Activated naive CD4-positive, alpha-beta T cell treated with anti-CD3 and anti-CD28 coated beads for 36 hours (primary cell): ENCODE measurements around the gene GNAT2. TPM values are rescaled to one million over a fixed set of nuclear protein-coding genes. Genes with fewer than 3 reads are reported as not detected.

ENCODE experiments used
- CTCF ChIA-PET: fragments of 350-600 bp; sonication (Branson Sonifier 250); formaldehyde crosslinking; loops from one replicate; lab custom pipeline; 2021; ENCODE audit warnings: antibody characterized with exemption; lab: Charles Lee
- DNase-seq: peaks from one replicate; pipeline ENCODE4 v3.0.0-alpha.2; 2020
- H3K27ac Mint-ChIP-seq: one replicate; pipeline ENCODE4 v1.8.0; 2021; ENCODE audit warnings: mild to moderate bottlenecking, mixed read lengths
- H3K27me3 Mint-ChIP-seq: one replicate; pipeline ENCODE4 v1.8.0; 2021; ENCODE audit warnings: low read depth, mixed read lengths
- H3K36me3 Mint-ChIP-seq: one replicate; pipeline ENCODE4 v1.8.0; 2021; ENCODE audit warnings: low read depth, mixed read lengths
- H3K4me1 Mint-ChIP-seq: one replicate; pipeline ENCODE4 v1.8.0; 2021; ENCODE audit warnings: low read depth, mixed read lengths
- H3K4me3 Mint-ChIP-seq: one replicate; pipeline ENCODE4 v1.8.0; 2021; ENCODE audit warnings: mild to moderate bottlenecking, moderate library complexity, mixed read lengths
- H3K9me3 Mint-ChIP-seq: one replicate; pipeline ENCODE4 v1.8.0; 2021; ENCODE audit warnings: mixed read lengths
- intact Hi-C: fragments of 100-400 bp; cut with micrococcal nuclease; formaldehyde crosslinking; loops from one replicate; pipeline ENCODE4 v1.15.1; 2023
- total RNA-seq, 2 experiments: library from RNA; stranded (reverse); gene quantifications; one replicate each; pipeline ENCODE4 v1.2.3, GENCODE V29; 2021

GNAT2 gene
- total RNA-seq, 2 experiments from 2014 or later, result 0.22 to 0.50 TPM

- intact Hi-C loops, result loop anchor here (1.0 kb wide), 1 partner anchor 85 kb away; no protein-coding TSS in a partner anchor
- Mint-ChIP-seq H3K4me3 (no peak overlapping the region), H3K9me3 (no peaks in the 10 kb centered on the region), H3K36me3 (peaks cover 21% of the 10 kb centered on the region), H3K4me1 (peaks cover 14% of the 10 kb centered on the region), H3K27ac (no peak overlapping the region), H3K27me3 (no peaks in the 10 kb centered on the region)
- DNase-seq, result no peak
- CTCF ChIA-PET, result interaction anchor here (0.6 to 4.3 kb wide), 15 partner anchors 9 to 354 kb away, joined by 3 to 48 read pairs (median 4); partner anchors contain the start of genes AHCYL1, AMPD2, CYB561D1 and GNAT2
Observed at GRCh38 chr1:109630898-109631512, 11.6 kb upstream of the GNAT2 start.

- DNase-seq, result peak; percentile 58
- no peaks in the 10 kb centered on the region for H3K27me3 Mint-ChIP-seq
- no peak overlapping the region for H3K27ac Mint-ChIP-seq
Observed at GRCh38 chr1:109630081-109630897, 10.9 kb upstream of the GNAT2 start.

GRCh38 chr1:109629372-109630030 lies 10.1 kb upstream of the GNAT2 start:
- CTCF ChIA-PET, result interaction anchor here (0.5 to 4.3 kb wide), 14 partner anchors 10 to 228 kb away, joined by 3 to 48 read pairs (median 4); partner anchors contain the start of genes AMPD2 and GNAT2
- Mint-ChIP-seq H3K4me3 (no peak overlapping the region), H3K27me3 (no peaks in the 10 kb centered on the region), H3K27ac (peak overlapping the region; percentile 26), H3K36me3 (peaks cover 24% of the 10 kb centered on the region), H3K9me3 (no peaks in the 10 kb centered on the region), H3K4me1 (peaks cover 3% of the 10 kb centered on the region)
- DNase-seq, result no peak
- intact Hi-C loops, result loop anchor here (1.0 kb wide), 1 partner anchor 83 kb away; no protein-coding TSS in a partner anchor

More at GRCh38 chr1:109630081-109630897, 10.9 kb upstream of the GNAT2 start:
- Mint-ChIP-seq H3K4me1 (peaks cover 11% of the 10 kb centered on the region), H3K9me3 (no peaks in the 10 kb centered on the region), H3K4me3 (no peak overlapping the region), H3K36me3 (peaks cover 24% of the 10 kb centered on the region)
- CTCF ChIA-PET, result interaction anchor here (0.5 to 4.3 kb wide), 20 partner anchors 10 to 355 kb away, joined by 3 to 48 read pairs (median 4); partner anchors contain the start of genes AHCYL1, AMPD2, GNAT2 and GPR61
- intact Hi-C loops, result loop anchor here (1.0 kb wide), 1 partner anchor 84 kb away; no protein-coding TSS in a partner anchor

GRCh38 chr1:109628540-109629321 lies 9.3 kb upstream of the GNAT2 start:
- H3K4me3 Mint-ChIP-seq, result no peak overlapping the region
- DNase-seq, result no peak
- intact Hi-C loops, result no loop called here
- peaks cover 6% of the 10 kb centered on the region for H3K4me1 Mint-ChIP-seq
- H3K27me3 Mint-ChIP-seq, result no peaks in the 10 kb centered on the region
- CTCF ChIA-PET, result interaction anchor here (0.7 to 4.3 kb wide), 7 partner anchors 12 to 132 kb away, joined by 3 to 48 read pairs (median 5); no protein-coding TSS in a partner anchor
- no peak overlapping the region for H3K27ac Mint-ChIP-seq
- H3K36me3 Mint-ChIP-seq, result peaks cover 24% of the 10 kb centered on the region
- no peaks in the 10 kb centered on the region for H3K9me3 Mint-ChIP-seq

GRCh38 chr1:109627692-109628399 lies 8.4 kb upstream of the GNAT2 start:
- Mint-ChIP-seq H3K9me3 (no peaks in the 10 kb centered on the region), H3K27me3 (no peaks in the 10 kb centered on the region), H3K36me3 (peaks cover 24% of the 10 kb centered on the region), H3K4me3 (no peak overlapping the region), H3K4me1 (peaks cover 15% of the 10 kb centered on the region), H3K27ac (no peak overlapping the region)
- intact Hi-C loops, result no loop called here
- no peak for DNase-seq
- CTCF ChIA-PET, result interaction anchor here (1.2 to 3.9 kb wide), 5 partner anchors 16 to 131 kb away, joined by 3 to 12 read pairs (median 3); no protein-coding TSS in a partner anchor

- no peak for DNase-seq
- Mint-ChIP-seq H3K27ac (no peak overlapping the region), H3K27me3 (no peaks in the 10 kb centered on the region), H3K4me3 (no peak overlapping the region), H3K36me3 (peaks cover 23% of the 10 kb centered on the region), H3K4me1 (peaks cover 25% of the 10 kb centered on the region), H3K9me3 (no peaks in the 10 kb centered on the region)
- CTCF ChIA-PET, result interaction anchor here (0.5 to 3.9 kb wide), 5 partner anchors 12 to 461 kb away, joined by 3 to 27 read pairs (median 9); no protein-coding TSS in a partner anchor
- intact Hi-C loops, result no loop called here
Observed at GRCh38 chr1:109626682-109627408, 7.4 kb upstream of the GNAT2 start.

- no peaks in the 10 kb centered on the region for H3K27me3 Mint-ChIP-seq
- H3K9me3 Mint-ChIP-seq, result no peaks in the 10 kb centered on the region
- intact Hi-C loops, result no loop called here
- H3K27ac Mint-ChIP-seq, result peak overlapping the region; percentile 59
- H3K36me3 Mint-ChIP-seq, result peaks cover 22% of the 10 kb centered on the region
- CTCF ChIA-PET, result interaction anchor here (0.5 to 3.8 kb wide), 5 partner anchors 13 to 460 kb away, joined by 3 to 27 read pairs (median 4); no protein-coding TSS in a partner anchor
- DNase-seq, result no peak
- H3K4me3 Mint-ChIP-seq, result no peak overlapping the region
- peaks cover 31% of the 10 kb centered on the region for H3K4me1 Mint-ChIP-seq
Observed at GRCh38 chr1:109625601-109626560, 6.5 kb upstream of the GNAT2 start.

GRCh38 chr1:109625176-109625575 lies 5.8 kb upstream of the GNAT2 start:
- no peaks in the 10 kb centered on the region for H3K9me3 Mint-ChIP-seq
- peaks cover 22% of the 10 kb centered on the region for H3K36me3 Mint-ChIP-seq

GRCh38 chr1:109624201-109625010 lies 5.0 kb upstream of the GNAT2 start:
- H3K27me3 Mint-ChIP-seq, result no peaks in the 10 kb centered on the region
- H3K4me3 Mint-ChIP-seq, result no peak overlapping the region
- DNase-seq, result no peak
- H3K9me3 Mint-ChIP-seq, result no peaks in the 10 kb centered on the region
- CTCF ChIA-PET, result interaction anchor here (0.6 to 3.8 kb wide), 3 partner anchors 15 to 79 kb away, joined by 4 to 27 read pairs (median 5); no protein-coding TSS in a partner anchor
- H3K36me3 Mint-ChIP-seq, result peaks cover 15% of the 10 kb centered on the region
- peak overlapping the region; percentile 70 for H3K27ac Mint-ChIP-seq
- intact Hi-C loops, result loop anchor here (5.0 kb wide), 1 partner anchor 412 kb away; the partner anchor contains the start of gene SARS1
- peaks cover 31% of the 10 kb centered on the region for H3K4me1 Mint-ChIP-seq

More at GRCh38 chr1:109625176-109625575, 5.8 kb upstream of the GNAT2 start:
- H3K4me1 Mint-ChIP-seq, result peaks cover 31% of the 10 kb centered on the region
- DNase-seq, result no peak
- no peak overlapping the region for H3K4me3 Mint-ChIP-seq
- H3K27ac Mint-ChIP-seq, result peak overlapping the region; percentile 59
- intact Hi-C loops, result no loop called here
- no peaks in the 10 kb centered on the region for H3K27me3 Mint-ChIP-seq
- CTCF ChIA-PET, result interaction anchor here (0.6 to 3.8 kb wide), 3 partner anchors 14 to 92 kb away, joined by 4 to 27 read pairs (median 4); no protein-coding TSS in a partner anchor
